Transverse colon (tissue), 3 donors: ENCODE results near the gene ST7L.

Experiments
- CTCF ChIP-seq, 5 experiments: fragments of 200-600 bp in 3 of 5; fragments of 450-650 bp in 2 of 5; sonication (generic) in 3 of 5; IDR thresholded peaks; 1 replicate in 2 of 5; 2 replicates in 3 of 5; pipeline ENCODE4 v1.5.1; 2016 to 2017; ENCODE audit warnings: antibody characterized with exemption in 5 of 5, inconsistent platforms in 3 of 5, mild to moderate bottlenecking in 2 of 5, moderate library complexity in 1 of 5
- POLR2A ChIP-seq: fragments of 450-650 bp; IDR thresholded peaks from one replicate; pipeline ENCODE4 v1.6.1; 2016; ENCODE audit warnings: antibody characterized with exemption, mild to moderate bottlenecking, moderate library complexity

- no peak for TF ChIP-seq CTCF (IDR thresholded peaks at IDR 0.05)
- no peak for TF ChIP-seq POLR2A
Observed at GRCh38 chr1:112546076-112546475, 72.9 kb downstream of the ST7L start.
